Muscle of arm (tissue), 12 donors: Measurements from ENCODE around the gene IL4. TPM values are rescaled to one million over a fixed set of nuclear protein-coding genes. Genes with fewer than 3 reads are reported as not detected.

Experiments used
- DNase-seq: peaks from one replicate; pipeline ENCODE4 v3.0.0-alpha.2; 2013
- polyA plus RNA-seq, 12 donors: library from polyadenylated mRNA; unstranded; fragments of 120-200 nt; gene quantifications; one replicate each; pipeline ENCODE4 v1.2.1, GENCODE V29; 2013; ENCODE audit not compliant: insufficient read length in 12 of 12

IL4 gene
- polyA plus RNA-seq, 12 donors, result not detected

GRCh38 chr5:132658381-132659302 is 15.1 kb upstream of the IL4 start:
- DNase-seq, result no peak

- DNase-seq, result no peak
These were observed 13.9 kb upstream of the IL4 start for GRCh38 chr5:132659598-132660493.

- no peak for DNase-seq
These were observed 12.4 kb upstream of the IL4 start for GRCh38 chr5:132661231-132662003.

GRCh38 chr5:132662004-132662401 is 11.8 kb upstream of the IL4 start:
- no peak for DNase-seq

DNA sequence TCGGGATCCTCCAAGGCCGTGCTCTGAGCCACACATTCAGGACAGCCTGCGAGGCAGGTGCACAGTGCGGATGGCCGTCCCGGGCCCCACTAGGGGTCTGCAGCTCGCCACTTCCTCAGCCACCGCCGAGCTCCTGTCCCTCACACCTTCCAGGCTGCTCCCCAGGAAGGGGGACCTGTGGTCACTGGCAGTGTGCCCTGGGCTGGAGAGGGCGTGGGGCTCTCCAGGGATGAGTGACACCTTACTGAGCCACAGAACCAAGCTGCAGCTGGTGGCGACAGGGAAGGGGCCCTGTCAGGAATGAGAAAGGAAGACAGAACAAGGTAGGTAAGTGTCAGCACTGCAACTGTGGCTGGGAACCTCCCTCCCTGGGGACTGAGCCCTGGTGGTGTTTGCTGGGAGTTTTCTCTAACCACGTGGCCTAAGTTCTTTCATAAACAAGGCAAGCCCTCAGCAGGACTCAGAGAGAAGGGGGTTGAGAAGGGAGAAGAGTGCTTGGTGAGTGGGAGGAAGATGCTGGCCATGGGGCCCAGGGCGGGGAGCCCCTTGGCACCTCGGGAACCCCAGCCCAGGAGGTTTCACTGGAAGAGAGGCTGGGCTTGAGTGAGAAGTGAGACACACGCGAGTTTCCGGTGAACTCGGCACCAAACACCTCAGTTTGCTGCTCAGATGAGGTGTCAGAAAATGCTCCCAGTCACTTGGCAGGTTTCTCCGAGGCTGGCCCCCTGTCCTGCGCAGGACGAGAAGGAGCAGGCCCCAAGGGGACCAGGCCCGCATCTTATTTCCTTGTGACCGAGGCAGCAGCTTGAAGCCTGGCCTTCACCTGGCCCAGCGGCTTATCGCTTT is 10.6 kb upstream of the IL4 start:
- DNase-seq, result no peak

GRCh38 chr5:132663771-132664695 is 9.8 kb upstream of the IL4 start:
- no peak for DNase-seq

GRCh38 chr5:132664696-132665209 is 9.0 kb upstream of the IL4 start:
- no peak for DNase-seq

DNA sequence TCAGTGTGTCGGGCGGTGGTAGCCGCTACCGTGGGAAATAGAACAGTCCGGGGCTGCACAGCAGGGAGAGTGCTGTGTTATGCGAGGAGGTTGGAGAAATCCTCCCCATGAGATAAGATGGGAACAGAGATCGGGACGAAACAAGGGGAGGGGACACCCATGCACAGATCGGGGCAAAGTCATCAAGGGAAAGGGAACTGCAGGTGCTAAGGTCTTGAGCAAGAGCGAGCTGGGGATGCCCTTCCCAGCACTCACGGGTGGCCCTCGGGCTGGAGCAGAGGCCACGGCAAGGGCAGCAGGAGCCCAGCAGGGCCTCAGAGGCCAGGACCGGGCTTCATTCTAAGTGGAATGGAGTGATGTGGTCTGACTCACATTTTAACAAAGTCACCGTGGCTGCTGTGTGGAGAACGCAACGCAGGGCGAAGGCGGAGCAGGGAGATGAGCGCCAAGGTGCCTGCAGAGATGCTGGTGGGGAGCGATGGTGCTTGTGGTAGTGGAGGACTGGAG is 8.2 kb upstream of the IL4 start:
- DNase-seq, result no peak

DNA sequence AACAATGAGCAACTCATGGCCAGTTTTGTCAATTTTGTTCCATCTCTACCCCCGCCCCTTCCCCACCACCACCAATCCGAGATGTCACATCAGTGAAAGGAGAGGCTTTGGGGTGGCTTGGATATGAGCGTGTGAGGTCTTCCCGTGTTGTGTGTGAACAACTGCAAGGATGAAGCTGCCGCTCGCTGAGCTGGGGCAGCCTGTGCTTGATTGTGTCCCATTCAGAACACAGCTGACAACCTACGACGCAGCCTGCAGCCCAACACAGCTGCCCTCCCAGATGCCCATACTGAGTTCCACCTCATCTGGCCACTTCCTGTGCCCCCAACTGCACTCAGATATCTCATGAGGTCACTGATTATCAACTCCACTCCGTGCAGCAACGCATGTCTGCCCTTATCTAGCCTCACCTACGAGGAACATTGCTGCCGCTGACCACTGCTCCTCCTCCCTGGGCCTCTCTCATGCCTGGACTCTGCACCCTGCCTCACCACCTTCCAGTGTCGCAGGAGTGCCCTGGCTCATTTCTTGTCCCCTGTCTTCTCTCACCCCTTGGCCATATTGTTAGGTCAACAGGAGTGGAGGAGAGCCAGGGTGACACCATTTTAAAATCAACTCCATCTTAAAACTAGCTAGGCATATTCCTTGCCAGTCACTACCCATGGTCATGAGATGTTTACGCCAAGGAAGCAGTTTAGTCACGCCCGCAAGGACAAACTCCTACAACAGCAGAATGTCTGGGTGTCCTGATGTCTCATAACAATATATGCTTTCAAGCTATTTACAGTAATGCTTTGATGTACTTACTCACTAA is 7.3 kb upstream of the IL4 start:
- DNase-seq, result no peak

DNA sequence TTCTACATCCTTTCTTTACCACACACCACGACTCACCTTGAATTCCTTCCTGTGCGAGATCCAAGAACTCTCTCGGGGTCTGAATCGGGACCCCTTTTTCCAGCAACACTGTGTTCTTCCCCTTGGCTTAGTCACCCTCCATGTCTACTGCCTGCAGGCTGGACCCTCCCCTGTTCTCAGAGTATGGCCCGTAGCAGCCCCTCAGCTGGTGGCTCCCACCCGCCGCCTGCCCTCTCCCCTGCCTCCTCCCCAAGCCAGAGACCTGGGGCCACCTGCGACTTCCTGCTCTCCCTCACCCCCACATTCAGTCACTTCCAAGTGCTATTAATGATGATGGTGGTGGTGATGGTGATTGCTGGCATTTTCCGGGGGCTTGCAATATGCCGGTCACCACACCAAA is 6.5 kb upstream of the IL4 start:
- no peak for DNase-seq

DNA sequence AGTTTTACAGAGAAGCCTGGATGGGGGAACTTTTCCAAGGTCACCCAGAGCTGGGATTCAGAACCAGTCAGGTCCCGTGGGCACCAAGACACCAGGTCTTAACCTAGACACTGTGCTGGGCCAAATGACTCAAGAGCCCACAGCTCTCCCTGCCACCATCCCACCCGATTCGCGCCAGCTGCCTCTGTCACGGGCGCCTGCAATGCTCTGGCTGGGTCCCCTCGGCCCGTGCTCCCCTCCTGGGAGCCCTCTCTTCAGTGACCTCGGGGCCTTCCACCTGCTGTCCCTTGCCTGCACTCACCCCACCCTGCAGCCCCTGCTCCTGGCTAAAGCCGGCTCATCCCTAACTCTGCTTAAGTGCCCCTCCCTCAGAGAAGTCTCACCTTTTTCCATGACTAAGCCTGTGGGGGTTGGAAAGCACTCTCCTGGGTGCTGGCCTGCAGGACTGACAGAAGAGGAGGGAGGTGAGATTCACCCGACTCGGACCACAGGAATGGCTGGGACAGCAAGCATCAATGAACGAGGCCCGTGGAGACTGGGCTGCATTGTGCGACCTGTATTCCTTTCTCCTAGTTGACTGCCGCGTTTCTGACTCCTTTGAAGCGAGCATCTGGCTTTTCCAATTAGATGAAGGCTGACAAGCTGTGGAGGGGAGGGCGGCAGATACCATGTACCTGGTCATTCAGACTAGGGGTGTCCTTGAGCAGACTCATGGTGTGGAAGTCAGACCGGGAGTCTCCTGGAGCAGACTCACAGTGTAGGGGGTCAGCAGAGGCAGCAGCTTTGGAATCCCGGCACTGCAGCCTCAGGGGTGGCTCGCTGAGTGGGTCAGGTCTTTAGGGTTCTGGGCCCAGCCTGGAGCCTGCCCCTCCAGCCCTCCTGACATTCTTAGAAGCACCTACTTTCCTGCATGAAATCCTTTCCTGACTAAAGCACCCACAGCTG is 5.8 kb upstream of the IL4 start:
- no peak for DNase-seq

- no peak for DNase-seq
These were observed 4.9 kb upstream of the IL4 start for GRCh38 chr5:132668706-132669454.

GRCh38 chr5:132669455-132669820 is 4.4 kb upstream of the IL4 start:
- no peak for DNase-seq

DNA sequence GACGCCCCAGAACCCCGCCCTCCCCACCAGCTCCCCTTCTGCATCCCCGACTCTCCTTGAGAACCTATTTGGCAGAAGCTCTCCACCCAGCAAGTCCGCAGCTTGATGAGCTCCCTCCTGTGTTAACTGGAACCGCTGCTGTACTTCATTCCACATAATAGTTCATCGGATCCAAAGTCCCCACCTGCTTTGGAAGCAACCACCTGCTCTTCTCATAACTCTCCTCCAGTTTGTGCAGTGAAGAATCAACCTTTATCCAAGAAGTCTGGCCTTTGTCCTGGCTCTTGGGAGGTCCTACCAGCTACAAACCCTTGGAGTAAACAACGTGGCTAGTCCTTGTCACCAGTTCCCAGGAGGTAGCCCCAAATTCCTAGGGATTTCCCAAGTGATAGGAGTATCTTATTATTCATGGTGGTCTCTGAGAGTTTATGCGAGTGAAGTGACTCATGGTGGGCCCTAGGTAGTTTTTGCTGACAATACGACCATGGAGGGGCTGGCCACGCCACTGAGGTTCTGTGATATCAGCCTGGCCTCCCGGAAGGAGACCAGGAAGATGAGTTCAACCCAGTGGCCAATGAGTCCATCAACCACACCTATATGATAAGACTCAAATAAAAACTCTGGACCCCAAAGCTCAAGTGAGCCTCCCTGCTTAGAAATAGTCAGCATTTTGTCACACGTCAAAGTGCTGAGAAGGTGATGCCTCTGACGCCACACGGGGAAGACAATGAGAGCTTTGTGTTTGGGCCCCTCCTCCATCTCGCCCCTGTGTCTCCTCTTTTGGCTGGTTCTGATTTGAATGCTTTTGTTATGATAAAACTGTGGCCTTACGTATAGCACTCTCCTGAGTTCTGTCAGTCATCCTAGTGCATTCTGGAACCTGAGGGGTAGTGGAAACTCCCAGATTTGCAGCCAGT is 3.6 kb upstream of the IL4 start:
- DNase-seq, result no peak

- DNase-seq, result no peak
These were observed 2.8 kb upstream of the IL4 start for GRCh38 chr5:132671000-132671399.
